Activated CD4-positive, alpha-beta T cell treated with anti-CD3 and anti-CD28 coated beads, Interleukin-2, amount 50 U/mL, for 24 hours (primary cell): Measurements from ENCODE around the gene GRIN3A.
A peak's percentile ranks its signal among the peaks of the same experiment; 100 is the strongest.

Experiments used
- DNase-seq, 2 donors: peaks; one replicate each; pipeline ENCODE4 v3.0.0-alpha.2; 2020; ENCODE audit warnings: low read depth in 1 of 2, low spot score in 1 of 2

The GRIN3A gene

GRCh38 chr9:101530076-101530711 lies 208.3 kb downstream of the GRIN3A start:
- DNase-seq: peak; percentile 24 to 70

GRCh38 chr9:101528015-101528414 lies 210.4 kb downstream of the GRIN3A start:
- DNase-seq: no peak

- DNase-seq: no peak
Observed at GRCh38 chr9:101527066-101527465, 211.4 kb downstream of the GRIN3A start.

- no peak for DNase-seq
Observed at GRCh38 chr9:101524371-101524770, 214.1 kb downstream of the GRIN3A start.
